Measurements from ENCODE around the gene UBN1. TPM values are rescaled to one million over a fixed set of nuclear protein-coding genes. Genes with fewer than 3 reads are reported as not detected.

The UBN1 gene
- polyA plus RNA-seq, 3 donors = 5.3 to 24.5 (median 7.3) TPM

DNA sequence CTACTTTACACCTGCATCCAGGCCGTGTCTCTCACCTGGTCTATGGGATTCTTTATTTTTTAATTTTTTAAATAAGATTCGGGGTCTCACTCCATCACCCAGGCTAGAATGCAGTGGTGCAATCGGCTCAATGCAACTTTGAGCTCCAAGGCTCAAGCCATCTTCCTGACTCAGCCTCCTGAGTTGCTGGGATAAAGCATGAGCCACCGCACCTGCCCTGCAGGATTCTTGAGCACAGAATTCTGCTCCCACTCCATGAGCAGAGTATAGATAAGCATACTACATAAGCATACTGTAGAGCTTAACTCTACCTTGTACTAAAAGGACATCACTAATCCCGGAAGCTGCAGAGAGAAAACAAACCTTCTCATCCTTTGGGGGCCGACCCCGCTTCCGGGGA is 15.7 kb upstream of the UBN1 start:
- TF ChIP-seq, protein P1, sequence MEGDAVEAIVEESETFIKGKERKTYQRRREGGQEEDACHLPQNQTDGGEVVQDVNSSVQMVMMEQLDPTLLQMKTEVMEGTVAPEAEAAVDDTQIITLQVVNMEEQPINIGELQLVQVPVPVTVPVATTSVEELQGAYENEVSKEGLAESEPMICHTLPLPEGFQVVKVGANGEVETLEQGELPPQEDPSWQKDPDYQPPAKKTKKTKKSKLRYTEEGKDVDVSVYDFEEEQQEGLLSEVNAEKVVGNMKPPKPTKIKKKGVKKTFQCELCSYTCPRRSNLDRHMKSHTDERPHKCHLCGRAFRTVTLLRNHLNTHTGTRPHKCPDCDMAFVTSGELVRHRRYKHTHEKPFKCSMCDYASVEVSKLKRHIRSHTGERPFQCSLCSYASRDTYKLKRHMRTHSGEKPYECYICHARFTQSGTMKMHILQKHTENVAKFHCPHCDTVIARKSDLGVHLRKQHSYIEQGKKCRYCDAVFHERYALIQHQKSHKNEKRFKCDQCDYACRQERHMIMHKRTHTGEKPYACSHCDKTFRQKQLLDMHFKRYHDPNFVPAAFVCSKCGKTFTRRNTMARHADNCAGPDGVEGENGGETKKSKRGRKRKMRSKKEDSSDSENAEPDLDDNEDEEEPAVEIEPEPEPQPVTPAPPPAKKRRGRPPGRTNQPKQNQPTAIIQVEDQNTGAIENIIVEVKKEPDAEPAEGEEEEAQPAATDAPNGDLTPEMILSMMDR (IDR thresholded peaks at IDR 0.05) = no peak
- peaks cover 0 to 2% (median 0%) of the 10 kb centered on the region in 3 donors for H3K27me3 Mint-ChIP-seq (ENCODE audit: low read depth in 3 of 3)
- no peaks in the 10 kb centered on the region for H3K4me1 ChIP-seq (ENCODE audit: control insufficient read depth in 1 of 2, insufficient read depth in 2 of 2, low read length in 2 of 2)
- H3K9me3 Mint-ChIP-seq = peaks cover 0 to 3% (median 0%) of the 10 kb centered on the region in 7 donors
- peaks cover 60% of the 10 kb centered on the region for H4K20me1 ChIP-seq (ENCODE audit: insufficient read depth, low read length)
- no peak overlapping the region for H3K9ac ChIP-seq (ENCODE audit: insufficient read depth, low read length, poor library complexity, severe bottlenecking)
- peaks cover 87 to 100% of the 10 kb centered on the region in 2 donors for H3K36me3 ChIP-seq (replicated peaks in 1 of 2; ENCODE audit: control insufficient read depth in 1 of 2, insufficient read depth in 2 of 2, low read length in 2 of 2)
- H3K4me3 ChIP-seq (replicated peaks in 1 of 3; ENCODE audit: low read depth in 2 of 3, low read length in 3 of 3) = no peak overlapping the region
- intact Hi-C loops (cut with micrococcal nuclease) = no loop called here
- peaks cover 35% of the 10 kb centered on the region for H3K79me2 ChIP-seq (ENCODE audit: insufficient read depth, low read length)
- H3K27ac Mint-ChIP-seq = no peak overlapping the region
- no peak for DNase-seq
- H3K4me1 Mint-ChIP-seq = peaks cover 4% of the 10 kb centered on the region
- 97% methylated on average over 8 of the region's 8 CpGs for WGBS (ENCODE audit: insufficient coverage)
- no peak overlapping the region for H3K4me2 ChIP-seq (replicated peaks; ENCODE audit: extremely low read depth, low read length, poor library complexity, severe bottlenecking)
- no peak overlapping the region for H2AFZ ChIP-seq (ENCODE audit: insufficient read depth, low read depth, low read length, poor library complexity, severe bottlenecking)
- H3K27me3 ChIP-seq (ENCODE audit: control insufficient read depth in 2 of 2, insufficient read depth in 2 of 2, low read length in 2 of 2) = no peaks in the 10 kb centered on the region
- H3K4me3 Mint-ChIP-seq = no peak overlapping the region
- no peak overlapping the region for H3K27ac ChIP-seq (ENCODE audit: low read depth in 1 of 2, low read length in 2 of 2)
- H3K9me3 ChIP-seq (replicated peaks in 1 of 2; ENCODE audit: control insufficient read depth in 1 of 2, insufficient read depth in 1 of 2, low read length in 2 of 2) = no peaks in the 10 kb centered on the region
- peaks cover 78 to 99% of the 10 kb centered on the region in 2 donors for H3K36me3 Mint-ChIP-seq

DNA sequence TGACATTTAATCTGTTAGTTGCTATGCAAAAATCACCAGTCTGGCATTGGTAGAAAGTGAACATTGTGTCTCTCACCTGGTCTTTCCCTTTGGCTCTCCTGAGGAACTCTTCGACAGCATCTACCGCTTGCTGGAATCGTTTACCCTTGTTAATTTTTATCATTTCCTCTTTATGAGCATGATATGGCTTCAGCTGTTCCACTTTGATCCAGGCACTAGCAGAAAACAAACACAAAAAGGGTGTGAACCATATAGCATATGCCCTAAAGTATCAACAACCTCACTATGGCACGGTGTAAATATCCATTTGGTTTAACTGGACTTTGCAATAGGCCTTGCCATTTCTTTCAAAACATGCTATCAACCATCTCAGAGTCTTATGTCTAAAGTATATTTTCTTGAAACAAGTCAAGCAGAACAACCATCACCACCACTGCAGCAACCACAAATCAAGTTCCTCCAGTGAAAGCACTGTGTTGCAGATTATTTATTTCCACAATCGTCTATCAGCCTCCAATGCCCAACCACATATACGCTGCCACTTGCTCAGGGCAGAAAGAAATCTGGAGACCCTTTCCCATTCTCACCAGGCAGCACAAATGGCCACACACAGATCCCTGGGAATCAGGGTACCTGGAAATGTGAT is 14.5 kb upstream of the UBN1 start:
- Histone ChIP-seq H3K27ac (ENCODE audit: low read depth in 1 of 2, low read length in 2 of 2) (peak overlapping the region in 1 of 2 donors; percentile 20), H3K4me2 (replicated peaks; ENCODE audit: extremely low read depth, low read length, poor library complexity, severe bottlenecking) (no peak overlapping the region), H3K4me3 (replicated peaks in 1 of 3; ENCODE audit: low read depth in 2 of 3, low read length in 3 of 3) (no peak overlapping the region), H3K27me3 (ENCODE audit: control insufficient read depth in 2 of 2, insufficient read depth in 2 of 2, low read length in 2 of 2) (no peaks in the 10 kb centered on the region), H3K36me3 (replicated peaks in 1 of 2; ENCODE audit: control insufficient read depth in 1 of 2, insufficient read depth in 2 of 2, low read length in 2 of 2) (peaks cover 85 to 97% of the 10 kb centered on the region in 2 donors), H2AFZ (ENCODE audit: insufficient read depth, low read depth, low read length, poor library complexity, severe bottlenecking) (no peak overlapping the region), H3K9ac (ENCODE audit: insufficient read depth, low read length, poor library complexity, severe bottlenecking) (no peak overlapping the region), H3K79me2 (ENCODE audit: insufficient read depth, low read length) (peaks cover 43% of the 10 kb centered on the region), H4K20me1 (ENCODE audit: insufficient read depth, low read length) (peaks cover 60% of the 10 kb centered on the region), H3K9me3 (replicated peaks in 1 of 2; ENCODE audit: control insufficient read depth in 1 of 2, insufficient read depth in 1 of 2, low read length in 2 of 2) (no peaks in the 10 kb centered on the region), H3K4me1 (ENCODE audit: control insufficient read depth in 1 of 2, insufficient read depth in 2 of 2, low read length in 2 of 2) (no peaks in the 10 kb centered on the region)
- TF ChIP-seq, protein P1 (IDR thresholded peaks at IDR 0.05) = no peak
- peak overlapping the region in 2 of 7 donors; percentile 35 to 57 for H3K27ac Mint-ChIP-seq
- H3K27me3 Mint-ChIP-seq (ENCODE audit: low read depth in 3 of 3) = peaks cover 0 to 2% (median 0%) of the 10 kb centered on the region in 3 donors
- no peak overlapping the region for H3K4me3 Mint-ChIP-seq
- no peak for DNase-seq
- H3K36me3 Mint-ChIP-seq = peaks cover 75 to 96% of the 10 kb centered on the region in 2 donors
- H3K9me3 Mint-ChIP-seq = peaks cover 0 to 3% (median 0%) of the 10 kb centered on the region in 7 donors
- intact Hi-C loops (cut with micrococcal nuclease) = no loop called here
- H3K4me1 Mint-ChIP-seq = peaks cover 4% of the 10 kb centered on the region
- WGBS (ENCODE audit: insufficient coverage) = 90% methylated on average over 3 of the region's 6 CpGs
